K562 (cell line): Measurements from ENCODE around the gene RPL28. TPM values are rescaled to one million over a fixed set of nuclear protein-coding genes. Genes with fewer than 3 reads are reported as not detected.

ENCODE experiments used
- ARNT ChIP-seq, 2 experiments: fragments of 450-650 bp; IDR thresholded peaks; 2 replicates each; pipeline ENCODE4 v1.6.1; 2016; ENCODE audit warnings: mild to moderate bottlenecking in 1 of 2
- ATF7 ChIP-seq: fragments of 450-650 bp; IDR thresholded peaks from 2 replicates; pipeline ENCODE4 v1.7.1; 2014; ENCODE audit warnings: mild to moderate bottlenecking, moderate library complexity
- BHLHE40 ChIP-seq: IDR thresholded peaks from 2 replicates; pipeline ENCODE4 v1.6.1; 2011; ENCODE audit warnings: low read length, improper control_type of control experiment
- CHAMP1 ChIP-seq: fragments of 450-650 bp; IDR thresholded peaks from 2 replicates; pipeline ENCODE4 v1.6.1; 2016; ENCODE audit warnings: mild to moderate bottlenecking
- GABPB1 ChIP-seq: sonication (generic); formaldehyde crosslinking; IDR thresholded peaks from 2 replicates; pipeline ENCODE4 v1.8.0; 2022; ENCODE audit warnings: mild to moderate bottlenecking, missing genetic modification reagents
- HMGN3 ChIP-seq: IDR thresholded peaks from 2 replicates; pipeline ENCODE4 v1.6.1; 2011; ENCODE audit warnings: borderline replicate concordance, low read depth, mild to moderate bottlenecking, mixed read lengths, low read length; ENCODE audit not compliant: insufficient read length; ENCODE audit errors: extremely low read depth
- MXD1 ChIP-seq: fragments of 250-450 bp; sonication (Bioruptor Pico); IDR thresholded peaks from 2 replicates; pipeline ENCODE4 v1.8.0; 2021; ENCODE audit warnings: borderline replicate concordance, mild to moderate bottlenecking, moderate library complexity; ENCODE audit not compliant: poor library complexity, severe bottlenecking
- NFIX ChIP-seq: fragments of 250-450 bp; sonication (Bioruptor Pico); IDR thresholded peaks from 2 replicates; pipeline ENCODE4 v1.4.0; 2020; ENCODE audit warnings: low read depth, mild to moderate bottlenecking, moderate library complexity
- NONO ChIP-seq, 2 experiments: fragments of 200-400 bp in 1 of 2; fragments of 450-650 bp in 1 of 2; formaldehyde crosslinking in 1 of 2; IDR thresholded peaks; 2 replicates each; pipeline ENCODE4 v1.6.1; 2017; ENCODE audit warnings: low read depth in 2 of 2, mild to moderate bottlenecking in 2 of 2, moderate library complexity in 2 of 2, low read length in 1 of 2
- NRF1 ChIP-seq, 2 experiments: fragments of 450-650 bp; IDR thresholded peaks in 1 of 2; conservative IDR thresholded peaks in 1 of 2; 2 replicates each; pipeline ENCODE4 v1.6.1; 2014; ENCODE audit warnings: mild to moderate bottlenecking in 2 of 2
- PTRF ChIP-seq: fragments of 450-650 bp; IDR thresholded peaks from 2 replicates; pipeline ENCODE4 v1.6.1; 2016; ENCODE audit warnings: mild to moderate bottlenecking, missing genetic modification characterization, missing compliant biosample characterization
- RAD21 ChIP-seq, 2 experiments: fragments of 250-450 bp in 1 of 2; fragments of 450-650 bp in 1 of 2; sonication (Bioruptor Pico) in 1 of 2; formaldehyde crosslinking in 1 of 2; IDR thresholded peaks in 1 of 2; conservative IDR thresholded peaks in 1 of 2; 2 replicates each; pipeline versions ENCODE4 v1.4.0 to v1.8.0; 2020 to 2022; ENCODE audit warnings: mild to moderate bottlenecking in 2 of 2, moderate library complexity in 1 of 2
- SIN3A ChIP-seq, 2 experiments: fragments of 150-350 bp in 1 of 2; IDR thresholded peaks; 2 replicates each; pipeline ENCODE4 v1.6.1; 2011 to 2016; ENCODE audit warnings: borderline replicate concordance in 2 of 2, low read depth in 2 of 2, low read length in 2 of 2, mild to moderate bottlenecking in 2 of 2, moderate library complexity in 2 of 2; ENCODE audit not compliant: control insufficient read depth in 1 of 2
- TAF1 ChIP-seq: IDR thresholded peaks from 2 replicates; pipeline ENCODE4 v1.6.1; 2011; ENCODE audit warnings: mild to moderate bottlenecking, low read length, moderate library complexity; ENCODE audit not compliant: insufficient read depth, control insufficient read depth, severe bottlenecking; ENCODE audit errors: extremely low read depth
- TCF15 ChIP-seq: fragments of 250-450 bp; sonication (Bioruptor Pico); IDR thresholded peaks from 2 replicates; pipeline ENCODE4 v1.8.0; 2022; ENCODE audit warnings: moderate library complexity, mild to moderate bottlenecking, inconsistent platforms
- ZNF174 ChIP-seq: fragments of 250-450 bp; sonication (Bioruptor Pico); IDR thresholded peaks from 2 replicates; pipeline ENCODE4 v1.4.0; 2020; ENCODE audit warnings: mild to moderate bottlenecking
- ZNF449 ChIP-seq: fragments of 250-450 bp; sonication (Bioruptor Pico); IDR thresholded peaks from 2 replicates; pipeline ENCODE4 v1.8.0; 2022; ENCODE audit warnings: moderate library complexity, mild to moderate bottlenecking, inconsistent platforms
- ZNF644 ChIP-seq: fragments of 200-800 bp; sonication (Bioruptor generic); IDR thresholded peaks from 2 replicates; pipeline ENCODE4 v1.6.1; 2016; ENCODE audit warnings: low read depth, missing genetic modification characterization, missing compliant biosample characterization
- polyA plus RNA-seq, 8 experiments: library from polyadenylated mRNA; depleted of rRNA in 4 of 8; stranded (reverse) in 5 of 8; unstranded in 3 of 8; fragments of >200 nt; fragmentation: Nextera tagmentation in 2 of 8; fragmentation: Illumina TruSeq in 1 of 8; extraction: Ambion mirVana in 2 of 8; extraction: Trizol in 1 of 8; gene quantifications; 2 replicates each; pipeline versions ENCODE4 v1.2.1 to v1.2.3, GENCODE V29; 2011 to 2014; ENCODE audit warnings: inconsistent platforms in 1 of 8, missing spikeins in 1 of 8
- total RNA-seq, 7 experiments: library from RNA; depleted of rRNA in 6 of 7; stranded (reverse); fragments of >200 nt in 6 of 7; fragmentation: Illumina TruSeq in 2 of 7; extraction: Trizol in 2 of 7; gene quantifications; 2 replicates each; pipeline versions ENCODE4 v1.2.1 to v1.2.3, GENCODE V29; 2011 to 2021; ENCODE audit warnings: low replicate concordance in 1 of 7

RPL28 gene
- total and polyA plus RNA-seq, 9 of the 15 experiments (the other 6 are each of a cell fraction or from before 2014, with no cell fraction given) = 124 to 3,106 (median 622) TPM

GRCh38 chr19:55353803-55354697 is 31.7 kb upstream of the RPL28 start (continued):
- TF ChIP-seq TAF1 = peak; percentile 25
- TF ChIP-seq NFIX (CRISPR knock-in tag) = no peak
- no peak for TF ChIP-seq ZNF174 (CRISPR knock-in tag)
- TF ChIP-seq PTRF (tag) = no peak
- no peak for TF ChIP-seq HMGN3
- TF ChIP-seq CHAMP1 = no peak
- TF ChIP-seq MXD1 (CRISPR knock-in tag) = no peak
- no peak for TF ChIP-seq TCF15 (CRISPR knock-in tag)
- 0 out of 4 replicates have a peak, but pooled peaks have one; percentile 18 to 24 for TF ChIP-seq NRF1 (conservative IDR thresholded peaks at IDR 0.05 in 1 of 2, IDR thresholded peaks at IDR 0.05 in 1 of 2)
- no peak for TF ChIP-seq NONO (IDR thresholded peaks at IDR 0.05; ENCODE audit: low read depth in 2 of 2, low read length in 1 of 2)
- no peak for TF ChIP-seq RAD21 (CRISPR knock-in tag; conservative IDR thresholded peaks at IDR 0.05 in 1 of 2, IDR thresholded peaks at IDR 0.05 in 1 of 2)
- peak; percentile 40; the same call in 1 of the 2 replicates for TF ChIP-seq GABPB1
- TF ChIP-seq ZNF449 (CRISPR knock-in tag) = no peak
- no peak for TF ChIP-seq SIN3A (IDR thresholded peaks at IDR 0.05; ENCODE audit: borderline replicate concordance in 2 of 2, control insufficient read depth in 1 of 2, low read depth in 2 of 2, low read length in 2 of 2)
- TF ChIP-seq BHLHE40 = no peak
- no peak for TF ChIP-seq ATF7
- no peak for TF ChIP-seq ZNF644 (tag)
- no peak for TF ChIP-seq ARNT (IDR thresholded peaks at IDR 0.05)
